Keratinocyte (primary cell): ENCODE measurements around the gene SH2B3. TPM values are rescaled to one million over a fixed set of nuclear protein-coding genes. Genes with fewer than 3 reads are reported as not detected.

Experiments
- DNase-seq: peaks from one replicate; pipeline ENCODE4 v3.0.0-alpha.2; 2011; ENCODE audit warnings: low read depth, missing footprints, low spot score
- FAIRE-seq: peaks from 2 replicates; lab custom pipeline; 2011; peaks lifted over from hg19 to GRCh38; lab: Jason Lieb, UNC
- H2AFZ ChIP-seq: 2 replicates; pipeline ENCODE4 v1.6.0; 2012; ENCODE audit warnings: low read length, control low read depth, inconsistent platforms; ENCODE audit not compliant: control insufficient read depth
- H3K27ac ChIP-seq: 2 replicates; pipeline ENCODE4 v1.5.1; 2011; ENCODE audit warnings: low read length; ENCODE audit not compliant: control insufficient read depth, insufficient read depth
- H3K27me3 ChIP-seq: 3 replicates; pipeline ENCODE4 v1.6.0; 2011; ENCODE audit warnings: low read length; ENCODE audit not compliant: control insufficient read depth, insufficient read depth; ENCODE audit errors: extremely low read depth
- H3K36me3 ChIP-seq, 2 experiments: 2 replicates in 1 of 2; 3 replicates in 1 of 2; pipeline ENCODE4 v1.5.1; 2011; ENCODE audit warnings: low read length in 2 of 2, mild to moderate bottlenecking in 1 of 2; ENCODE audit not compliant: control insufficient read depth in 2 of 2, insufficient read depth in 2 of 2; ENCODE audit errors: extremely low read depth in 1 of 2
- H3K4me1 ChIP-seq: 3 replicates; pipeline ENCODE4 v1.5.1; 2011; ENCODE audit warnings: low read length; ENCODE audit not compliant: control insufficient read depth, insufficient read depth; ENCODE audit errors: extremely low read depth
- H3K4me2 ChIP-seq: 3 replicates; pipeline ENCODE4 v1.6.0; 2011; ENCODE audit warnings: low read depth, low read length; ENCODE audit not compliant: control insufficient read depth, insufficient read depth; ENCODE audit errors: extremely low read depth
- H3K4me3 ChIP-seq, 3 experiments: fragments of 200-600 bp in 1 of 3; sonication (generic) in 1 of 3; 2 replicates in 2 of 3; 3 replicates in 1 of 3; pipeline ENCODE4 v1.5.1; 2011 to 2016; ENCODE audit warnings: low read length in 3 of 3, mild to moderate bottlenecking in 3 of 3, control low read depth in 2 of 3, inconsistent platforms in 1 of 3, low read depth in 1 of 3, mixed read lengths in 1 of 3, mixed run types in 1 of 3, moderate library complexity in 1 of 3; ENCODE audit not compliant: control insufficient read depth in 2 of 3, insufficient read depth in 2 of 3; ENCODE audit errors: extremely low read depth in 1 of 3
- H3K79me2 ChIP-seq: 2 replicates; pipeline ENCODE4 v1.6.0; 2012; ENCODE audit warnings: low read length; ENCODE audit not compliant: control insufficient read depth, insufficient read depth
- H3K9ac ChIP-seq: 3 replicates; pipeline ENCODE4 v1.6.0; 2011; ENCODE audit warnings: low read length; ENCODE audit not compliant: control insufficient read depth, insufficient read depth; ENCODE audit errors: extremely low read depth
- H3K9me1 ChIP-seq: 3 replicates; pipeline ENCODE4 v1.6.0; 2011; ENCODE audit warnings: low read length; ENCODE audit not compliant: control insufficient read depth, insufficient read depth; ENCODE audit errors: extremely low read depth
- H3K9me3 ChIP-seq: 2 replicates; pipeline ENCODE4 v1.5.1; 2012; ENCODE audit warnings: low read depth, low read length; ENCODE audit not compliant: control insufficient read depth
- H4K20me1 ChIP-seq: 3 replicates; pipeline ENCODE4 v1.6.0; 2011; ENCODE audit warnings: low read length; ENCODE audit not compliant: control insufficient read depth, insufficient read depth; ENCODE audit errors: extremely low read depth
- EZH2 ChIP-seq: IDR thresholded peaks from one replicate; pipeline ENCODE4 v1.6.1; 2012; ENCODE audit warnings: inconsistent platforms, mild to moderate bottlenecking, low read length, moderate library complexity
- dilution Hi-C: fragments of 300-500 bp; cut with MboI; formaldehyde crosslinking; loops from one replicate; pipeline ENCODE4 v1.7.0; 2020; ENCODE audit warnings: low sequenced_read_pairs; ENCODE audit not compliant: extremely low pct_ligation_motif_present
- polyA plus RNA-seq, 5 experiments: library from polyadenylated mRNA; depleted of rRNA in 3 of 5; stranded (reverse) in 3 of 5; stranded (forward) in 1 of 5; unstranded in 1 of 5; fragments of >200 nt; gene quantifications; 1 replicate in 1 of 5; 2 replicates in 3 of 5; 3 replicates in 1 of 5; pipeline versions ENCODE4 v1.2.1 to v1.2.3, GENCODE V29; 2011 to 2012; ENCODE audit warnings: missing spikeins in 2 of 5, low read depth in 1 of 5, low replicate concordance in 1 of 5
- TF ChIP-seq, protein P1 (sequence below), 3 experiments: IDR thresholded peaks in 1 of 3; conservative IDR thresholded peaks in 1 of 3; optimal IDR thresholded peaks in 1 of 3; 2 replicates in 2 of 3; 3 replicates in 1 of 3; pipeline versions ENCODE3 to v1.5.1; 2011; ENCODE audit warnings: low read length in 3 of 3, mild to moderate bottlenecking in 3 of 3, moderate library complexity in 2 of 3, control low read depth in 1 of 3, inconsistent platforms in 1 of 3; ENCODE audit not compliant: insufficient read depth in 2 of 3; ENCODE audit errors: extremely low read depth in 1 of 3

The SH2B3 gene
- polyA plus RNA-seq, 1 donor (not counting 4 experiments of a cell fraction or from before 2014, with no cell fraction given): 7.7 TPM

DNA sequence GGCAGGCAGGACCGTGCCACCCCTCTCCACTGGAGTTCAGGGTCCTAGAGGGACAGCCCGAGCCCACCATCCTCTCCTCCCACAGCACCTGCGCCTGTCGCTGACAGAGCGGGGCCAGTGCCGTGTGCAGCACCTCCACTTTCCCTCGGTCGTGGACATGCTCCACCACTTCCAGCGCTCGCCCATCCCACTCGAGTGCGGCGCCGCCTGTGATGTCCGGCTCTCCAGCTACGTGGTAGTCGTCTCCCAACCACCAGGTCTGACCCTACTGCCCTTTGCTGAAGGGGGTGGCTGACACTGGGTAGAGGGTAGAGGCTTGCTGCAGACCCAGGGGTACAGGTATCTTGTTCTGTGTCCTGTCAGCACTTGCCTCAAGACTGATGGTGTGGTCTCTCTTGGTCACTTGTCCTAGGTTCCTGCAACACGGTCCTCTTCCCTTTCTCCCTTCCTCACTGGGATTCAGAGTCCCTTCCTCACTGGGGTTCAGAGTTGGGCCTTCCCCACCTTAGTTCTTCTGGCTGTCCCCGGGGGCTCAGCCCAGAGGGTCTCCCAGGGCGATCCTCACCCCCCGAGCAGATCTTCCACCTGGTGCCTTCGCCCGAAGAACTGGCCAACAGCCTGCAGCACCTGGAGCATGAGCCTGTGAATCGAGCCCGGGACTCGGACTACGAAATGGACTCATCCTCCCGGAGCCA is 42.0 kb downstream of the SH2B3 start:
- H3K27ac ChIP-seq: no peak overlapping the region
- H3K36me3 ChIP-seq: peaks cover 19 to 50% of the 10 kb centered on the region in 2 experiments
- no peak overlapping the region for H3K4me3 ChIP-seq
- peaks cover 6% of the 10 kb centered on the region for H4K20me1 ChIP-seq
- TF ChIP-seq, protein P1, sequence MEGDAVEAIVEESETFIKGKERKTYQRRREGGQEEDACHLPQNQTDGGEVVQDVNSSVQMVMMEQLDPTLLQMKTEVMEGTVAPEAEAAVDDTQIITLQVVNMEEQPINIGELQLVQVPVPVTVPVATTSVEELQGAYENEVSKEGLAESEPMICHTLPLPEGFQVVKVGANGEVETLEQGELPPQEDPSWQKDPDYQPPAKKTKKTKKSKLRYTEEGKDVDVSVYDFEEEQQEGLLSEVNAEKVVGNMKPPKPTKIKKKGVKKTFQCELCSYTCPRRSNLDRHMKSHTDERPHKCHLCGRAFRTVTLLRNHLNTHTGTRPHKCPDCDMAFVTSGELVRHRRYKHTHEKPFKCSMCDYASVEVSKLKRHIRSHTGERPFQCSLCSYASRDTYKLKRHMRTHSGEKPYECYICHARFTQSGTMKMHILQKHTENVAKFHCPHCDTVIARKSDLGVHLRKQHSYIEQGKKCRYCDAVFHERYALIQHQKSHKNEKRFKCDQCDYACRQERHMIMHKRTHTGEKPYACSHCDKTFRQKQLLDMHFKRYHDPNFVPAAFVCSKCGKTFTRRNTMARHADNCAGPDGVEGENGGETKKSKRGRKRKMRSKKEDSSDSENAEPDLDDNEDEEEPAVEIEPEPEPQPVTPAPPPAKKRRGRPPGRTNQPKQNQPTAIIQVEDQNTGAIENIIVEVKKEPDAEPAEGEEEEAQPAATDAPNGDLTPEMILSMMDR (optimal IDR thresholded peaks at IDR 0.05 in 1 of 3, IDR thresholded peaks at IDR 0.05 in 1 of 3, conservative IDR thresholded peaks at IDR 0.05 in 1 of 3; ENCODE audit: extremely low read depth in 1 of 3, insufficient read depth in 2 of 3, low read length in 3 of 3): no peak
- TF ChIP-seq EZH2: no peak
- H3K4me1 ChIP-seq: peaks cover 7% of the 10 kb centered on the region
- no peaks in the 10 kb centered on the region for H3K9me3 ChIP-seq
- FAIRE-seq (no peak), DNase-seq (no peak)
- peaks cover 14% of the 10 kb centered on the region for H3K79me2 ChIP-seq
- no peaks in the 10 kb centered on the region for H3K27me3 ChIP-seq
- no peak overlapping the region for H3K4me2 ChIP-seq
- peaks cover 4% of the 10 kb centered on the region for H3K9me1 ChIP-seq
- H2AFZ ChIP-seq: no peak overlapping the region
- no peak overlapping the region for H3K9ac ChIP-seq
- dilution Hi-C loops: no loop called here

DNA sequence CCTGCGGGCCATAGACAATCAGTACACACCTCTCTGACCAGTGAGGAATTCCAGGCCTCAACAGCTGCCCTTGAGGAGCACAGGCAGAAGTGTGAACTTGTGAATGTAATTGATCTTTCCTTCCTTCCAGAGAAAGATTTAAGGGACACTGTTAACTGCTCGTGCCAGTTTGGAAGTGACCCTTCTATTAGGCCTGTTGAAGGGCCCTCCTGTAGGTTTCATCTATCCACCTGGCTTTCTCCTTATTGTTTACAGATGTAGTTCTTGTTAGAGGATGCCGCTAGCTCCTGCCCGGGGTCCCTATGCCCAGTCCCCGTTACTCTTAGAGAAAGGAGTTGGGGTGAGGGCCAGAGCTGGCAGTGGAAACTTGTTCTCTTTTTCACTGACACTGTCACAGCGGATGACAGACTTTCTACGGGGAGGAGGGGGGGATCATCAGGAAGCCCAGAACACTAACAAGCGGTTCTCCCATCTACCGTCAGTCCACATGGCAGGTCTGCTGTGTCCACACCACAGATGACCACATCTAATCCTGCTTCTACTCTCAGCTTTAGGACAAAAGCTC is 42.6 kb downstream of the SH2B3 start:
- TF ChIP-seq, protein P1 (optimal IDR thresholded peaks at IDR 0.05 in 1 of 3, IDR thresholded peaks at IDR 0.05 in 1 of 3, conservative IDR thresholded peaks at IDR 0.05 in 1 of 3; ENCODE audit: extremely low read depth in 1 of 3, insufficient read depth in 2 of 3, low read length in 3 of 3): no peak
- no peak for TF ChIP-seq EZH2
- no peaks in the 10 kb centered on the region for H3K27me3 ChIP-seq

More for the DNA sequence above, 42.6 kb downstream of the SH2B3 start:
- Histone ChIP-seq H3K4me2 (no peak overlapping the region), H3K4me1 (peaks cover under 1% of the 10 kb centered on the region), H3K9me3 (no peaks in the 10 kb centered on the region), H4K20me1 (no peaks in the 10 kb centered on the region), H2AFZ (no peak overlapping the region), H3K79me2 (peaks cover 10% of the 10 kb centered on the region), H3K27ac (no peak overlapping the region), H3K4me3 (no peak overlapping the region), H3K9me1 (no peaks in the 10 kb centered on the region), H3K36me3 (peaks cover 23 to 47% of the 10 kb centered on the region in 2 experiments), H3K9ac (no peak overlapping the region)
- FAIRE-seq (no peak), DNase-seq (no peak)
- dilution Hi-C loops: no loop called here
